Spinal cord (tissue), 10 donors: ENCODE results near the gene SH3RF2. TPM values are rescaled to one million over a fixed set of nuclear protein-coding genes. Genes with fewer than 3 reads are reported as not detected.

ENCODE experiments used
- DNase-seq, 6 donors: peaks; one replicate each; pipeline versions ENCODE4 v3.0.0 to v3.0.0-alpha.2; 2013 to 2015; ENCODE audit warnings: low spot score in 6 of 6, low read depth in 4 of 6
- H3K27ac ChIP-seq: one replicate; pipeline ENCODE4 v1.5.1; 2013; ENCODE audit warnings: low read depth, low read length, control low read depth
- H3K27me3 ChIP-seq: one replicate; pipeline ENCODE4 v1.6.1; 2013; ENCODE audit warnings: low read length; ENCODE audit not compliant: control insufficient read depth, insufficient read depth
- H3K36me3 ChIP-seq: one replicate; pipeline ENCODE4 v1.6.1; 2013; ENCODE audit warnings: low read length; ENCODE audit not compliant: control insufficient read depth, insufficient read depth
- H3K4me1 ChIP-seq: one replicate; pipeline ENCODE4 v1.6.1; 2013; ENCODE audit warnings: low read length; ENCODE audit not compliant: control insufficient read depth, insufficient read depth
- H3K4me3 ChIP-seq: one replicate; pipeline ENCODE4 v1.5.1; 2013; ENCODE audit warnings: low read depth, low read length, control low read depth
- H3K9me3 ChIP-seq: one replicate; pipeline ENCODE4 v1.6.1; 2013; ENCODE audit warnings: low read length; ENCODE audit not compliant: control insufficient read depth, insufficient read depth
- WGBS: methylation state at CpG from one replicate; pipeline ENCODE4 v1.1.5; 2013; ENCODE audit warnings: missing lambda C conversion rate; ENCODE audit not compliant: insufficient coverage; 5-methylcytosine and 5-hydroxymethylcytosine counted together
- polyA plus RNA-seq, 2 donors: library from polyadenylated mRNA; unstranded; fragments of 120-200 nt; gene quantifications; one replicate each; pipeline ENCODE4 v1.2.1, GENCODE V29; 2013; ENCODE audit not compliant: insufficient read length in 2 of 2
- total RNA-seq, 2 donors: library from RNA; depleted of rRNA in 1 of 2; stranded (reverse); fragments of 120-200 nt in 1 of 2; fragments of >200 nt in 1 of 2; gene quantifications; one replicate each; pipeline versions ENCODE4 v1.2.3 to v1.2.4, GENCODE V29; 2013 to 2014
- donor health status: healthy.

Gene SH3RF2
- total and polyA plus RNA-seq, 4 donors, result 0.25 to 0.94 (median 0.34) TPM

GRCh38 chr5:146025681-146026080, 89.3 kb downstream of the SH3RF2 start:
- WGBS, result no CpG with 5 or more reads among the region's 1 CpG
- Histone ChIP-seq H3K9me3 (no peaks in the 10 kb centered on the region), H3K27me3 (no peaks in the 10 kb centered on the region), H3K27ac (no peak overlapping the region), H3K4me1 (peaks cover 4% of the 10 kb centered on the region), H3K4me3 (no peak overlapping the region), H3K36me3 (no peaks in the 10 kb centered on the region)
- no peak for DNase-seq

GRCh38 chr5:146026307-146027010, 90.1 kb downstream of the SH3RF2 start:
- Histone ChIP-seq H3K4me3 (no peak overlapping the region), H3K27ac (no peak overlapping the region), H3K9me3 (no peaks in the 10 kb centered on the region), H3K36me3 (no peaks in the 10 kb centered on the region), H3K4me1 (peaks cover 4% of the 10 kb centered on the region), H3K27me3 (no peaks in the 10 kb centered on the region)
- WGBS, result 80% methylated on average over 2 of the region's 8 CpGs
- DNase-seq, result no peak

- no peak for DNase-seq
- H3K4me1 ChIP-seq, result peaks cover 4% of the 10 kb centered on the region
- H3K27me3 ChIP-seq, result no peaks in the 10 kb centered on the region
- no peak overlapping the region for H3K4me3 ChIP-seq
- no peak overlapping the region for H3K27ac ChIP-seq
- no peaks in the 10 kb centered on the region for H3K36me3 ChIP-seq
- 90% methylated on average over 6 of the region's 10 CpGs for WGBS
- no peaks in the 10 kb centered on the region for H3K9me3 ChIP-seq
These were observed 91.4 kb downstream of the SH3RF2 start for GRCh38 chr5:146027751-146028150.

- Histone ChIP-seq H3K27me3 (no peaks in the 10 kb centered on the region), H3K27ac (no peak overlapping the region), H3K4me3 (no peak overlapping the region), H3K4me1 (no peaks in the 10 kb centered on the region), H3K9me3 (no peaks in the 10 kb centered on the region), H3K36me3 (no peaks in the 10 kb centered on the region)
- no peak for DNase-seq
- WGBS, result 91% methylated on average over 2 of the region's 3 CpGs
These were observed 96.5 kb downstream of the SH3RF2 start for GRCh38 chr5:146032911-146033310.

- no peaks in the 10 kb centered on the region for H3K36me3 ChIP-seq
- no peaks in the 10 kb centered on the region for H3K4me1 ChIP-seq
- no peak overlapping the region for H3K27ac ChIP-seq
- no peak overlapping the region for H3K4me3 ChIP-seq
- no peaks in the 10 kb centered on the region for H3K27me3 ChIP-seq
- no peak for DNase-seq
- no peaks in the 10 kb centered on the region for H3K9me3 ChIP-seq
- WGBS, result 76% methylated on average over 2 of the region's 2 CpGs
These were observed 97.7 kb downstream of the SH3RF2 start for GRCh38 chr5:146034127-146034526.

- Histone ChIP-seq H3K9me3 (no peaks in the 10 kb centered on the region), H3K4me3 (no peak overlapping the region), H3K27ac (no peak overlapping the region), H3K4me1 (no peaks in the 10 kb centered on the region), H3K27me3 (no peaks in the 10 kb centered on the region), H3K36me3 (no peaks in the 10 kb centered on the region)
- DNase-seq, result no peak
- WGBS, result 70% methylated on average over 4 of the region's 4 CpGs
These were observed 98.2 kb downstream of the SH3RF2 start for GRCh38 chr5:146034605-146035004.

GRCh38 chr5:146039420-146039819, 103.0 kb downstream of the SH3RF2 start:
- H3K27ac ChIP-seq, result no peak overlapping the region
- no peaks in the 10 kb centered on the region for H3K9me3 ChIP-seq
- H3K4me3 ChIP-seq, result no peak overlapping the region
- H3K4me1 ChIP-seq, result no peaks in the 10 kb centered on the region
- peak in 1 of 6 donors; percentile 28 for DNase-seq
- no CpG with 5 or more reads among the region's 3 CpGs for WGBS
- H3K27me3 ChIP-seq, result no peaks in the 10 kb centered on the region
- H3K36me3 ChIP-seq, result no peaks in the 10 kb centered on the region

GRCh38 chr5:146040527-146040926, 104.1 kb downstream of the SH3RF2 start:
- Histone ChIP-seq H3K36me3 (no peaks in the 10 kb centered on the region), H3K4me3 (no peak overlapping the region), H3K27me3 (no peaks in the 10 kb centered on the region), H3K9me3 (no peaks in the 10 kb centered on the region), H3K4me1 (no peaks in the 10 kb centered on the region), H3K27ac (no peak overlapping the region)
- no peak for DNase-seq
- WGBS, result 90% methylated on average over 2 of the region's 3 CpGs

GRCh38 chr5:146041180-146041789, 104.9 kb downstream of the SH3RF2 start:
- Histone ChIP-seq H3K4me1 (no peaks in the 10 kb centered on the region), H3K4me3 (no peak overlapping the region), H3K9me3 (no peaks in the 10 kb centered on the region), H3K36me3 (no peaks in the 10 kb centered on the region), H3K27me3 (no peaks in the 10 kb centered on the region), H3K27ac (no peak overlapping the region)
- no peak for DNase-seq
- WGBS, result 82% methylated on average over 7 of the region's 10 CpGs

GRCh38 chr5:146042628-146043279, 106.4 kb downstream of the SH3RF2 start:
- H3K4me3 ChIP-seq, result no peak overlapping the region
- H3K27me3 ChIP-seq, result no peaks in the 10 kb centered on the region
- H3K36me3 ChIP-seq, result no peaks in the 10 kb centered on the region
- H3K9me3 ChIP-seq, result no peaks in the 10 kb centered on the region
- no peak overlapping the region for H3K27ac ChIP-seq
- no peak for DNase-seq
- no peaks in the 10 kb centered on the region for H3K4me1 ChIP-seq
- 91% methylated on average over 5 of the region's 5 CpGs for WGBS
